GM12878 (cell line): ENCODE results near the gene COL15A1. TPM values are rescaled to one million over a fixed set of nuclear protein-coding genes. Genes with fewer than 3 reads are reported as not detected.

Experiments
- BHLHE40 ChIP-seq, 2 experiments: fragments of 450-650 bp in 1 of 2; IDR thresholded peaks; 2 replicates each; pipeline ENCODE4 v1.6.1; 2011 to 2017; ENCODE audit warnings: low read depth in 2 of 2, borderline replicate concordance in 1 of 2, improper control_type of control experiment in 1 of 2, low read length in 1 of 2, mild to moderate bottlenecking in 1 of 2
- MEF2A ChIP-seq: IDR thresholded peaks from 2 replicates; pipeline ENCODE4 v1.6.1; 2011; ENCODE audit warnings: low read depth, mild to moderate bottlenecking, low read length, moderate library complexity; ENCODE audit not compliant: insufficient read depth
- NFIC ChIP-seq: IDR thresholded peaks from 2 replicates; pipeline ENCODE4 v1.6.1; 2012; ENCODE audit warnings: low read depth, mild to moderate bottlenecking, inconsistent platforms, low read length, moderate library complexity
- NFYA ChIP-seq: IDR thresholded peaks from 2 replicates; pipeline ENCODE4 v1.6.1; 2011; ENCODE audit warnings: low read depth, mild to moderate bottlenecking, low read length, improper control_type of control experiment, borderline replicate concordance
- SREBF2 ChIP-seq: IDR thresholded peaks from 2 replicates; pipeline ENCODE4 v1.6.1; 2012; ENCODE audit warnings: mild to moderate bottlenecking, low read length
- polyA plus RNA-seq, 11 experiments: library from polyadenylated mRNA; depleted of rRNA in 4 of 11; unstranded in 6 of 11; stranded (reverse) in 5 of 11; fragments of >200 nt; fragmentation: Nextera tagmentation in 4 of 11; fragmentation: Illumina TruSeq in 1 of 11; extraction: Ambion mirVana in 4 of 11; extraction: Trizol in 1 of 11; gene quantifications; 1 replicate in 1 of 11; 2 replicates in 10 of 11; pipeline versions ENCODE4 v1.2.1 to v1.2.3, GENCODE V29; 2011 to 2016; ENCODE audit warnings: inconsistent platforms in 2 of 11, missing spikeins in 2 of 11, low read depth in 1 of 11
- total RNA-seq, 4 experiments: library from RNA; depleted of rRNA in 3 of 4; stranded (reverse); fragments of >200 nt in 3 of 4; fragmentation: Illumina TruSeq in 1 of 4; extraction: Trizol in 1 of 4; gene quantifications; 2 replicates each; pipeline versions ENCODE4 v1.2.1 to v1.2.3, GENCODE V29; 2013 to 2021
- TF ChIP-seq, protein P1 (sequence below): fragments of 450-650 bp; formaldehyde crosslinking; IDR thresholded peaks from 2 replicates; pipeline ENCODE4 v1.4.0; 2022; ENCODE audit warnings: mild to moderate bottlenecking, moderate library complexity
- TF ChIP-seq, protein P2 (sequence below), 3 experiments: IDR thresholded peaks in 2 of 3; conservative IDR thresholded peaks in 1 of 3; 2 replicates each; pipeline ENCODE4 v1.5.1; 2011; ENCODE audit warnings: low read depth in 3 of 3, low read length in 3 of 3, mild to moderate bottlenecking in 3 of 3, control low read depth in 2 of 3, moderate library complexity in 2 of 3, inconsistent platforms in 1 of 3, mixed read lengths in 1 of 3; ENCODE audit not compliant: control insufficient read depth in 2 of 3, insufficient read depth in 1 of 3; ENCODE audit errors: extremely low read depth in 1 of 3
- TF ChIP-seq, protein P3 (sequence below): IDR thresholded peaks from 2 replicates; pipeline ENCODE4 v1.6.1; 2012; ENCODE audit warnings: low read depth, low read length, improper control_type of control experiment

COL15A1 gene
- total and polyA plus RNA-seq, 10 of the 15 experiments (the other 5 are each of a cell fraction or from before 2014, with no cell fraction given): 0.01 to 0.28 (median 0.06) TPM; not detected in 2

DNA sequence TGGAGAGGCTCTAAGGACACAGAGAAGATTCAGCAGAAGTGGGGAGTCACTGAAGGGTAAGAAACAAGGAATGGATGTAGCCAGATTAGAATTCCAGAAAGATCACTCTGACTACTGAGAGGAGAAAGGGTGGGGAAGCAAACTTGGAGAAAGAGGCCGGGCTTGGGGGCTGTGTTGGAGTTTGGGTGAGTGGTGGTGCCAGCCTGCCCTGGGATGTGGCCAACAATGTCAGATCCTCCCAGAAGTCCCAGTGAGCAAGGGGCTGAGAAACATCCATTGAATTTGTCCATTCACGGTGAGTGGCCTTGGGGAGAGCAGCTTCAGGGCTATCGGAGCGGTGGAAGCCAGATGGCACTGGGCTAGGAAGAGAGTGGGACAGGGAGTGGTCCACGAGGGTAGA, 60.4 kb downstream of the COL15A1 start (continued):
- TF ChIP-seq, protein P1, sequence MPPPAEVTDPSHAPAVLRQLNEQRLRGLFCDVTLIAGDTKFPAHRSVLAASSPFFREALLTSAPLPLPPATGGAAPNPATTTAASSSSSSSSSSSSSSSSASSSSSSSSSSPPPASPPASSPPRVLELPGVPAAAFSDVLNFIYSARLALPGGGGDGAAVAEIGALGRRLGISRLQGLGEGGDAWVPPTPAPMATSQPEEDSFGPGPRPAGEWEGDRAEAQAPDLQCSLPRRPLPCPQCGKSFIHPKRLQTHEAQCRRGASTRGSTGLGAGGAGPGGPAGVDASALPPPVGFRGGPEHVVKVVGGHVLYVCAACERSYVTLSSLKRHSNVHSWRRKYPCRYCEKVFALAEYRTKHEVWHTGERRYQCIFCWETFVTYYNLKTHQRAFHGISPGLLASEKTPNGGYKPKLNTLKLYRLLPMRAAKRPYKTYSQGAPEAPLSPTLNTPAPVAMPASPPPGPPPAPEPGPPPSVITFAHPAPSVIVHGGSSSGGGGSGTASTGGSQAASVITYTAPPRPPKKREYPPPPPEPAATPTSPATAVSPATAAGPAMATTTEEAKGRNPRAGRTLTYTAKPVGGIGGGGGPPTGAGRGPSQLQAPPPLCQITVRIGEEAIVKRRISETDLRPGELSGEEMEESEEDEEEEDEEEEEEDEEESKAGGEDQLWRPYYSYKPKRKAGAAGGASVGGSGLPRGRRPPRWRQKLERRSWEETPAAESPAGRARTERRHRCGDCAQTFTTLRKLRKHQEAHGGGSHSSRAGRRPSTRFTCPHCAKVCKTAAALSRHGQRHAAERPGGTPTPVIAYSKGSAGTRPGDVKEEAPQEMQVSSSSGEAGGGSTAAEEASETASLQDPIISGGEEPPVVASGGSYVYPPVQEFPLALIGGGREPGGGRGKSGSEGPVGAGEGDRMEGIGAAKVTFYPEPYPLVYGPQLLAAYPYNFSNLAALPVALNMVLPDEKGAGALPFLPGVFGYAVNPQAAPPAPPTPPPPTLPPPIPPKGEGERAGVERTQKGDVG: no peak
- no peak for TF ChIP-seq NFYA
- TF ChIP-seq NFIC: no peak
- TF ChIP-seq, protein P2, sequence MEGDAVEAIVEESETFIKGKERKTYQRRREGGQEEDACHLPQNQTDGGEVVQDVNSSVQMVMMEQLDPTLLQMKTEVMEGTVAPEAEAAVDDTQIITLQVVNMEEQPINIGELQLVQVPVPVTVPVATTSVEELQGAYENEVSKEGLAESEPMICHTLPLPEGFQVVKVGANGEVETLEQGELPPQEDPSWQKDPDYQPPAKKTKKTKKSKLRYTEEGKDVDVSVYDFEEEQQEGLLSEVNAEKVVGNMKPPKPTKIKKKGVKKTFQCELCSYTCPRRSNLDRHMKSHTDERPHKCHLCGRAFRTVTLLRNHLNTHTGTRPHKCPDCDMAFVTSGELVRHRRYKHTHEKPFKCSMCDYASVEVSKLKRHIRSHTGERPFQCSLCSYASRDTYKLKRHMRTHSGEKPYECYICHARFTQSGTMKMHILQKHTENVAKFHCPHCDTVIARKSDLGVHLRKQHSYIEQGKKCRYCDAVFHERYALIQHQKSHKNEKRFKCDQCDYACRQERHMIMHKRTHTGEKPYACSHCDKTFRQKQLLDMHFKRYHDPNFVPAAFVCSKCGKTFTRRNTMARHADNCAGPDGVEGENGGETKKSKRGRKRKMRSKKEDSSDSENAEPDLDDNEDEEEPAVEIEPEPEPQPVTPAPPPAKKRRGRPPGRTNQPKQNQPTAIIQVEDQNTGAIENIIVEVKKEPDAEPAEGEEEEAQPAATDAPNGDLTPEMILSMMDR (IDR thresholded peaks at IDR 0.05 in 2 of 3, conservative IDR thresholded peaks at IDR 0.05 in 1 of 3; ENCODE audit: control insufficient read depth in 2 of 3, extremely low read depth in 1 of 3, insufficient read depth in 1 of 3, low read depth in 3 of 3, low read length in 3 of 3): no peak
- TF ChIP-seq SREBF2: no peak
- TF ChIP-seq BHLHE40 (IDR thresholded peaks at IDR 0.05; ENCODE audit: borderline replicate concordance in 1 of 2, low read depth in 2 of 2, low read length in 1 of 2): no peak
- TF ChIP-seq MEF2A: no peak
- TF ChIP-seq, protein P3, sequence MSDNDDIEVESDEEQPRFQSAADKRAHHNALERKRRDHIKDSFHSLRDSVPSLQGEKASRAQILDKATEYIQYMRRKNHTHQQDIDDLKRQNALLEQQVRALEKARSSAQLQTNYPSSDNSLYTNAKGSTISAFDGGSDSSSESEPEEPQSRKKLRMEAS: no peak
